ENCODE measurements around the gene UBE2D4.
"Not testable (repeated sequence)": the region's sequence is repeated elsewhere in the genome, so short reads cannot be mapped to it uniquely, and the experiment has no call there.

The UBE2D4 gene

GRCh38 chr7:43969586-43969985 lies 43.4 kb downstream of the UBE2D4 start:
- not testable (repeated sequence) for DNase-seq

GRCh38 chr7:43970698-43971097 lies 44.5 kb downstream of the UBE2D4 start:
- not testable (repeated sequence) for DNase-seq

GRCh38 chr7:43974033-43974573 lies 47.9 kb downstream of the UBE2D4 start:
- not testable (repeated sequence) for DNase-seq

GRCh38 chr7:43974725-43975482 lies 48.7 kb downstream of the UBE2D4 start:
- DNase-seq: not testable (repeated sequence)

- no peak for DNase-seq
Measured at GRCh38 chr7:43977525-43977924, 51.3 kb downstream of the UBE2D4 start.

GRCh38 chr7:43978102-43978501 lies 51.9 kb downstream of the UBE2D4 start:
- not testable (repeated sequence) for DNase-seq

- DNase-seq: not testable (repeated sequence)
Measured at GRCh38 chr7:43982848-43983247, 56.6 kb downstream of the UBE2D4 start.

- DNase-seq: not testable (repeated sequence)
Measured at GRCh38 chr7:43983736-43984135, 57.5 kb downstream of the UBE2D4 start.

GRCh38 chr7:43985904-43986864 lies 59.9 kb downstream of the UBE2D4 start:
- DNase-seq: peak; percentile 89

- DNase-seq: not testable (repeated sequence)
Measured at GRCh38 chr7:43987476-43987875, 61.2 kb downstream of the UBE2D4 start.

GRCh38 chr7:43990011-43990585 lies 63.9 kb downstream of the UBE2D4 start:
- not testable (repeated sequence) for DNase-seq

- DNase-seq: not testable (repeated sequence)
Measured at GRCh38 chr7:43990829-43991228, 64.6 kb downstream of the UBE2D4 start.

GRCh38 chr7:43992896-43993295 lies 66.7 kb downstream of the UBE2D4 start:
- not testable (repeated sequence) for DNase-seq

- DNase-seq: not testable (repeated sequence)
Measured at GRCh38 chr7:43994681-43995080, 68.4 kb downstream of the UBE2D4 start.

GRCh38 chr7:43997532-43997931 lies 71.3 kb downstream of the UBE2D4 start, which contains the start of gene SPDYE1:
TSS of gene SPDYE1 (plus strand) at chr7:43997897. CDS start at chr7:43999950, 2,053 bp downstream.
- DNase-seq: not testable (repeated sequence)
